Hematopoietic multipotent progenitor cell treated with erythropoietin and hydrocortisone succinate and interleukin-3 and kit ligand, for 17 days (in vitro differentiated cells): ENCODE measurements around the gene ZNF841.
A peak's percentile ranks its signal among the peaks of the same experiment; 100 is the strongest.
"Not testable (repeated sequence)": the region's sequence is repeated elsewhere in the genome, so short reads cannot be mapped to it uniquely, and the experiment has no call there.

Source experiments
- DNase-seq: peaks from one replicate; pipeline ENCODE4 v3.0.0-alpha.2; 2015; ENCODE audit warnings: low spot score

The ZNF841 gene

DNA sequence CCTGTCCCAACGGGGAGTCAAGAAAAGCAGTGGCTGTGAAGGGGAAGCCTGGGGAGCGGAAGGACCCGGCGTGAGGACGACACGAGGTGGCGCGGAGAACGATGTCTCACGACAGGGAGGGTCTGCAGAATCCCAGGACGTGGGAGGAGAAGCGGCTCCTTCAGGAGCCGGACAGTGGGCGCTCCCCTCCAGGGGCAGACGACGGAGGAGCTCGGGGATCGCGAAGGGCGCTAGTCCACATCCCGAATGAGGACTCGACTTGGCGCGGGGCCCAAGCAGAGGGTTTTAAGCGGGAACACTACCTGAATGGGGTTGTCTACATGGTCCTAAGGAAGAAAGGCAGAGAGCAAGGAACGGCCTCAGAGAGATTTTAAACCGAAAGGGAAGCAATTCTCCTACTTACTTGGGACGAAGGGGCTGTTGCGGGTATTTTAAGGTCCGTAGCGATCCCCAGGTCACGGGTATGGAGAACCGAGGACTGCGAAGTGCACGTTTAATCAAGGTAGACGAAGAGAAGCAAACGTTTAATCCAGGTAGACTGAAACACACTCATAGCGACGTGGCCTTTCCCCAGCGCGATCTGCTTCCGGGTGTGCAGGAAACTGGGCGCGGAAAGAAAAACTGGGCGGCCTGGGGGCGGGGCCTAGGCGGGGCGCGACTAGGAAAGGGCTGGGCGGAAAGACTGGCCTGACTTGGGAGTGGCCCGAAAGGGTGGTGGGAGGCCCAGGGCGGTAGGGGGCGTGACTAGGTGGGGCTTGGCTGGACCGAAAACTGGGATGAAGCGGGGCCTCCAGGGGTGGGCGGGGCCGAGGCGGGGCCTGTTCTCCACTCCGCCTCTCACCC, at the start of gene ZNF841:
ZNF841 (minus strand) TSS at position 594 of the 843 bp plus-strand sequence. CDS start 10,964 bp downstream, outside the sequence.
- peak; percentile 69 for DNase-seq

DNA sequence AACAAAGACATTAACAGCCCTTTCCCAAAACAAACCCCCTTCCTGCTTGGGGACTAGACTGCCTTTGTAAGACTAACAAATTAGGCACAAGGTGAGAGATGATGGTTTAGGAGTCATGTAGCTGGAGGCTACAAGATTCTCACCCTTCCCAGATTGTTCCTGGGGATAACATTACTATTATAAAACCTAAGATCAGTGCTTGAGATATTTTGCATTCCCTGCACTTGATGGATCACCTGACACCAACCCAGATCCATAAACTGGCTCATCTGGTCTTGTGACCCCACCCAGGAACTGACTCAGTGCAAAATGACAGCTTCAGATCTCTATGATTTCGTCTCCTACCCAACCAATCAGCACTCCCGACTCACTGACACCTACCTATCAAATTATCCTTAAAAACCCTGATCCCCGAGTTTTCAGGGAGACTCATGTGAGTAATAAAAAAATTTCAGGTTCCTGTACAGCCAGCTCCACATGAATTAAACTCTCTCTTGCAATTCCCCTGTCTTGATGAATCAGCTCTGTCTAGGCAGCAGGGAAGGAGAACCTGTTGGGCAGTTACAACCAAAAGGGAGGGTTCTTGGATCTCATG, 46.5 kb upstream of the ZNF841 start:
- no peak for DNase-seq

GRCh38 chr19:52141203-52141602, 45.6 kb upstream of the ZNF841 start:
- DNase-seq, result no peak

DNA sequence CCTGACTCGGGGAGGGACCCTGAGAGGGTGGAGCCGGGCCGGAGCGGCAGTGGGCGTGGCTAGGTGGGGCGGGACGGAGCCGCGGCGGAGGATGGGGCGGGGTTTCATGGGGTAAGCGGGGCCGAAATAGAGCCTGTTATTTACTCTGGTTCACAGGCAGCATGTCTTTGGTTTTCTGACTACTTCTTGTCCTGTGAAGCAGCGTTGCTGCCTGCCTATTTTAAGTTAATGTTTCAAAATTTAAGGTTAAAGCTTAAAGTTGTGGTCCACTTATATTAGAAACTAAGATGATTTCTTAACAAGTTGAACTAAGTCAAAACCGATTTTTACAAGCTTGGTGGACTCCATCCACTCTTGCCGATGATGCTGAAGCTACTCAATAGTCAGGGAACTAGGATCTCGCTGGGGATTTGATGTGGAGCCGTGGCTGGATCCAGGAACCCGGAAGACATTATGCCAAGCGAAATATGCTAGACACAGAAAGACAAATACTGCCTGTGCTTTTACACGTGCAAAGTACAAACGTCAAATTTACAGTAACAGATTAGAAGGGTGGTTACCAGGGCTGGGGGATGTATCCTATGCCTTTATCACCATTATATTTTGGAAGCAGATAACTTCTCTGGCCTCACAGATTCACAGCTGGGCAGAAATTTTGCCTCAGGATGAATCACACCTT, 44.6 kb upstream of the ZNF841 start:
- no peak for DNase-seq

DNA sequence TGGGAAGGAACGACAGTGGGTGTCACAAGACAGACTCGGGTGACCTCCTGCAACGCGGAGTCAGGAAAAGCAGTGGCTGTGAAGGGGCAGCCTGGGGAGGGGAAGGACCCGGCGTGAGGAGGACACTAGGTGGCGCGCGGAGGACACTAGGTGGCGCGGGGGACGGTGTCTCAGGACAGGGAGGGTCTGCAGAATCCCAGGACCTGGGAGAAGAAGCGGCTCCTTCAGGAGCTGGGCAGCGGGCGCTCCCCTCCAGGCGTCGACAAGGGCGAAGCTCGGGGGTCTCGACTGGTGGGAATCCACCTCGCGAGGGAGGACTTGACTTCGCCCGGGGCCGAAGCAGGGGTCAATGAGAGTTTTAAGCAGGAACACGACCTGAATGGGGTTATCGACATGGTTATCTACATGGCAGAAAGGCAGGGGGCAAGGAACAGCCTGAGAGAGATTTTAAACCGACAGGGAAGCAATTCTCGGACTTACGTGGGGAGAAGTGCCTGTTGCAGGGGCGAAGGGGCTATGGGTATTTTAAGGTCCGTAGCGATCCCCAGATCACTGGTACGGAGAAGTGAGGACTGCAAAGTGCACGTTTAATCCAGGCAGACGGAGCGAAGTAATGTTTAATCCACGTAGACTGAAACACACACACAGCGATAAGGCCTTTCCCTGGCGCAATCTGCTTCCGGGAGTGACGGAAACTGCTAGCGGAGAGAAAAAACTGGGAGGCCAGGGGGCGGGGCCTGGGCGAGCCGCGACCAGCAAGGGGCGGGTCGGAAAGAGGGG, 43.9 kb upstream of the ZNF841 start, which contains the start of gene ZNF616:
ZNF616 (minus strand) TSS at position 687 of the 780 bp plus-strand sequence. CDS start 9,426 bp downstream, outside the sequence.
- DNase-seq, result peak; percentile 89

DNA sequence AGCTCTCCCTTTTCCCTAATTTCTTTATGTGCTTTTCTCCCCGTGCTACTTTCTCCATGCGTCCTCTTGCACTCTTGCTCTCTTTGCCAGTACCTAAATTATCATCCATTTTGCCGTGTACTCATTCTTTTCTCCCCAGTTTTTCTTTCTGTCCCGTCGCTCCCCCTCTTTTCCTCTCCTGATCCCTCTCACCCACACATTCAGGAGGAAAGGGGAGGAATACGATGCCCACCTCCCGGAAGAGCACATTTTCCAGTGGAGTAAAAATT, 43.4 kb upstream of the ZNF841 start:
- no peak for DNase-seq

DNA sequence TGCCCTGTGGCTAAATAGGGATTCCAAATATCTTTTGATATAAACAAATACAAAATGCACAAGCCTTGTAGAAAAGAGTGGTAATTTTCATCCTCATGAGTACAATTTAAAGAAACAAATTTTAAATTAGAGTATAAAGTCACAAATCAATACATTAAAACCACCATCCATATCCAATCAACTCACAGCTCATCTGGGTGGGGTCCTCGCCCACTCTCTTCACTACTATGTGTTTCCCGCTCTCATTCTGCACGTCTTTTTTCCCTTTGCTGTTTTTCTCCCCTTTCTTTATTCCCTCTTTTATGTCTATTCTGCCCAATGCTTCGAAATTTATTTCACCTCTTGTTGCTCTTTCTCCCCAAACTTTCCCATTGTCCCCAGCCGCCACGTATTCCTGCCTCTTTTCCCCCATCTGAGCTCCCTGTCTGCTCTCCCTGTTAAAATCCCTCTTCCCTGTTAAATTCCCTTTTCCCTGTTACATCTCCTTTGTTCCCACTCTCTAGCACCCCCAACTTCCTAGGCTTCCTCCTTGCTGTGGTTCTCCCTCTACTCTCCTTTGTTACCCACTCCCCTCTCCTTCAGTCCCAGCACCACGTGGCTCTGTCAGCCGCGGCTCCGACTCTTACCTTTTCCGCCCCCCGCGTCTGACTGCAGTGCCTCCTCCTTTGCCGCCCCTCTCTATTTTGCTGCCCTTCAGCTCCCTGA, 42.9 kb upstream of the ZNF841 start:
- no peak for DNase-seq

- DNase-seq, result no peak
Measured at GRCh38 chr19:52120286-52120685, 24.7 kb upstream of the ZNF841 start.

- DNase-seq, result no peak
Measured at GRCh38 chr19:52115526-52116053, 20.0 kb upstream of the ZNF841 start.

- no peak for DNase-seq
Measured at GRCh38 chr19:52114691-52115090, 19.1 kb upstream of the ZNF841 start.

DNA sequence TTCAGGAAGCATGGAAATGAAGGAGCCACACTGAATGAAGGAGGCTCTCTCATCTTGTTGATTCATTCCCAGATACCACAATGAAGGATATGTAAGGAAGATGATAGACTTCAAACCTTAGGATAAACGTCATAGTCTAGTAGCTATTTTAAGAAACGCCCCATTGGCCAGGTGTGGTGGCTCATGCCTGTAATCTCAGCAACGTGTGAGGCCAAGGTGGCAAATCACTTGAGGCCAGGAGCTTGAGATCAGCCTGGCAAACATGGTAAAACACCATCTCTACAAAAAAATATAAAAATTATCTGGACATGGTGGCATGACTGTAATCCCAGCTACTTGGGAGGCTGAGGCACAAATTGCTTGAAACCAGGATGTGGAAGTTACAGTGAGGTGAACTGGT, 17.1 kb upstream of the ZNF841 start:
- DNase-seq, result no peak

- no peak for DNase-seq
Measured at GRCh38 chr19:52110780-52111179, 15.2 kb upstream of the ZNF841 start.

DNA sequence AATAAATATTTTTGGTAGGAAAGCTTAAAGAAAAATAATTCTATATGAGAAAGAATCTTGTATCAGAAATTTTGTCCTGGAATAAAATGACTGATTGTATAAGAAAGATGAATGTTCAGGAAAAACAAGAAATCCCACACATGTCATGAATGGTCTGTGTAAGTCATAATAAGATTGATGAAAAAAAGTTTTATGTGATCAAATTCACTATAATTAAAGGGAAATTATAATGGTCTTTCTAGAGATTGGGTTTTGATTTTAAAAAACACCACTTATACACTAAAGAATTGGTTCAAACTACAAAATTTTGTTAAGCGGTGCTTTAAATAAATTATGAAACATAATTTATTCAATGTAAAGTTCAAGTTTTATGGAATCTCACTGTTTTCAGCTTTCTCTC, 7.2 kb upstream of the ZNF841 start:
- no peak for DNase-seq

GRCh38 chr19:52101866-52102562, 6.4 kb upstream of the ZNF841 start:
- no peak for DNase-seq

DNA sequence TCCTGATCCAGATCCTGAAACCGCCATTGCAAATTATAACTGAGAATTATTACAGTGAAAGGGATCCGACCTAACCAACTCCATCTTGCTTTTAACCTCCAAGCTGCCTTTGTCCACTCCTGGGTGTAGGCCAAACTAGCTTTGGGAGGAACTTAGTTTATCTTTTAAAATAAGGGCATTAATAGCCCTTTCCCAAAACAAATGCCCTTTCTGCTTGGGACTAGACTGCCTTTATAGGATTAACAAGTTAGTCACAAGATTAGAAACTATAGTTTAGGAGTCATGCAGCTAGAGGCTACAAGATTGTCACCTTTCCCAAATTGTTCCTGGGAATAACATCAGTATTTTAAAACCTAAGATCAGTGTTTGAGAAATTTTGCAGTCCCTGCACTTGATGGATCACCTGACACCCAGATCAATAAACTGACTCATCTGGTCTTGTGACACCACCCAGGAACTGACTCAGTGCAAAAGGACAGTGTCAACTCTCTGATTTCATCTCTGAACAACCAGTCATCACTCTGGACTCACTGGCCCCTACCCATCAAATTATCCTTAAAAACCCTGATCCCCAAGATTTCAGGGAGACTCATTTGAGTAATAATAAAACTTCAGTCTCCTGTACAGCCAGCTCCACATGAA, 4.1 kb upstream of the ZNF841 start:
- DNase-seq, result no peak

- DNase-seq, result not testable (repeated sequence)
Measured at GRCh38 chr19:52096416-52096815, 851 bp upstream of the ZNF841 start.

- no peak for DNase-seq
Measured at GRCh38 chr19:52094526-52095130, 937 bp downstream of the ZNF841 start.

DNA sequence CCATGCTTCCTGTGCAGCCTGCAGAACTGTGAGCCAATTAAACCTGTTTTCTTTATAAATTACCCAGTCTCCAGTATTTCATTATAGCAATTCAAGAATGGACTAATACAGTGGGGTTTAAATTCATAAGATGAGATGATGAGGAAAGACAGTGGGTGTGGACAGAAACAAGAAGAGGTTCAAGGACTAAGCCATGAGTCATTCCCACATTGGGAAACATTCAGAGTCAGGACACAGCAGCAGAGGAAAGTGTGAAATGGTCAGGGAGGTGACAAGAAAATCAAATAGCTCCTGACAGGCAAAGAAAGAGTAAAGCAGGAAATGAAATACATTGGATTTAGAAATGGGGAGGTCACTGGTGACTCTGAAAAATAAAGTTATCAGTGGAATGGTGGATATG, 9.1 kb downstream of the ZNF841 start:
- no peak for DNase-seq

DNA sequence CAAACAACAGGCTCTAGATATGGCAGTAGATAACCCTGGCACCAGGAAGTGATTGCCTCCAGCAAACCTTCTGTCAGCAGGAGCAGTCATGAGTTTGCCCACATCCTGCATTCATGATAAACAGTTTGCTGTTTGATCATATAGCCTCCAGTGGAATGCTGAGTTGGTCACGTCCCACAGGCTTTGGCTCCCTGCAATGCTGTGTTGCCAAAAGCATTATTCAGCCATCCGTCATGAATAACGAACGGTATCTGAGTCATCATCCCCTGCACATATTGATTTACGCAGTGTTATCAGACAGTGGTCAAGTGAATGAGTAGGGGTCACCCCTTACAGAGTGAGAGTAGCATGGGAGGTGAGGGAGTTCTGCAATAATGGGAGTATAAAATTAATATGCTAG, 25.1 kb downstream of the ZNF841 start:
- no peak for DNase-seq

DNA sequence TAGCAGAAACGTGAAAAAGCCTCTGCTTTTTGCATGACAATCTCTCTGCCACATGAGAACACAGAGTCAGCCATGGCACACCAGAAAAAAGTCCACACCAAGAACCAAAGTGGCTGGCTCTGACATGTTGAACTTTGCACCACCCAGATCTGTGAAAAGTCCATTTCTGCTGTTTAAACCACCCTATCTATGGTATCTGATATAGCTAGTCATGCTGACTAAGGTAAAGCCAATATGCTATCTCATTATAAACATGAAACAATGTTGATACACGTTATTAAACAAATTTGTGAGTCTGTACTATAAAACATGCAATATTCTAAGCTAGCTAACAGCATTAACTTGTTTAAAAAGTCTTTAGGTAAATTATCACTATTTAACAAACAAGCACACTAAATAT, 25.9 kb downstream of the ZNF841 start:
- DNase-seq, result no peak
